ENCODE results near the gene BEST3.
"Not testable (repeated sequence)": the region's sequence is repeated elsewhere in the genome, so short reads cannot be mapped to it uniquely, and the experiment has no call there.

Gene BEST3

GRCh38 chr12:69687390-69687789 lies 11.7 kb downstream of the BEST3 start:
- no peak for DNase-seq

- DNase-seq, result no peak
Measured at GRCh38 chr12:69686731-69687130, 12.4 kb downstream of the BEST3 start.

GRCh38 chr12:69685810-69686209 lies 13.3 kb downstream of the BEST3 start:
- no peak for DNase-seq

- DNase-seq, result no peak
Measured at GRCh38 chr12:69684466-69684865, 14.6 kb downstream of the BEST3 start.

GRCh38 chr12:69682110-69682755 lies 16.9 kb downstream of the BEST3 start:
- no peak for DNase-seq

GRCh38 chr12:69679119-69679518 lies 20.0 kb downstream of the BEST3 start:
- no peak for DNase-seq

GRCh38 chr12:69676257-69677012 lies 22.7 kb downstream of the BEST3 start:
- no peak for DNase-seq

- no peak for DNase-seq
Measured at GRCh38 chr12:69672195-69672594, 26.9 kb downstream of the BEST3 start.

- no peak for DNase-seq
Measured at GRCh38 chr12:69671597-69671996, 27.5 kb downstream of the BEST3 start.

- DNase-seq, result no peak
Measured at GRCh38 chr12:69666798-69667197, 32.3 kb downstream of the BEST3 start.

- not testable (repeated sequence) for DNase-seq
Measured at GRCh38 chr12:69664930-69665377, 34.1 kb downstream of the BEST3 start.

- no peak for DNase-seq
Measured at GRCh38 chr12:69663726-69664125, 35.4 kb downstream of the BEST3 start.

- DNase-seq, result no peak
Measured at GRCh38 chr12:69662764-69663163, 36.3 kb downstream of the BEST3 start.

- no peak for DNase-seq
Measured at GRCh38 chr12:69661386-69661785, 37.7 kb downstream of the BEST3 start.

GRCh38 chr12:69660164-69660863 lies 38.8 kb downstream of the BEST3 start:
- no peak for DNase-seq

- no peak for DNase-seq
Measured at GRCh38 chr12:69658203-69658602, 40.9 kb downstream of the BEST3 start.

- DNase-seq, result no peak
Measured at GRCh38 chr12:69657376-69658137, 41.5 kb downstream of the BEST3 start.

- no peak for DNase-seq
Measured at GRCh38 chr12:69655616-69656340, 43.3 kb downstream of the BEST3 start.

GRCh38 chr12:69653703-69654102 lies 45.4 kb downstream of the BEST3 start:
- DNase-seq, result no peak

GRCh38 chr12:69651922-69652321 lies 47.2 kb downstream of the BEST3 start:
- DNase-seq, result no peak

GRCh38 chr12:69649529-69649928 lies 49.6 kb downstream of the BEST3 start:
- DNase-seq, result no peak

- no peak for DNase-seq
Measured at GRCh38 chr12:69648476-69648875, 50.6 kb downstream of the BEST3 start.

Measured in NCI-H146 (cell line).